Right cardiac atrium (tissue), 5 donors: ENCODE measurements around the gene SNX20. TPM values are rescaled to one million over a fixed set of nuclear protein-coding genes. Genes with fewer than 3 reads are reported as not detected.

Experiments used
- polyA plus RNA-seq: library from polyadenylated mRNA; stranded (reverse); fragments of 200-250 nt; gene quantifications from one replicate; pipeline ENCODE4 v1.2.3, GENCODE V29; 2013
- total RNA-seq, 4 donors: library from RNA; stranded (reverse); fragmentation: NEBNext Ultra II Directional; extraction: Animal tissue kit (Norgen Biotek cat#: 25700); gene quantifications; one replicate each; pipeline ENCODE4 v1.2.1, GENCODE V29; 2021
- donor health status: healthy with polysubstance abuse.
- donor health status: DM: no; HTN: yes; CAD: no.
- donor health status: DM: no; HTN: no; CAD: no.
- donor health status: DM: no; HTN: yes; CAD: no; lungs with severe emphysema.
- donor health status: DM: yes; HTN: yes; CAD: no.

SNX20 gene
- total and polyA plus RNA-seq, 5 donors, result 0.34 to 1.7 (median 1.3) TPM

Other genes starting within 250 kb of the SNX20 start
- 1 to 10 TPM; 1.1 to 3.2 (median 2.1) TPM for gene NKD1, start 132.9 kb downstream of the SNX20 start, total RNA-seq
- gene NKD1, start 132.9 kb downstream of the SNX20 start, polyA plus RNA-seq, result 0.68 TPM
- 1 to 10 TPM in 2 of 4 donors, under 1 TPM in 2; 0.74 to 1.5 (median 1.1) TPM for gene NOD2, start 12.3 kb upstream of the SNX20 start, total RNA-seq
- gene NOD2, start 12.3 kb upstream of the SNX20 start, polyA plus RNA-seq, result 0.52 TPM
- 10 to 100 TPM; 31.7 to 35.7 (median 33.9) TPM for gene CYLD, start 60.8 kb upstream of the SNX20 start, total RNA-seq
- gene CYLD, start 60.8 kb upstream of the SNX20 start, polyA plus RNA-seq, result 10.0 TPM